Loucy (cell line): ENCODE measurements around the gene AGTR1.

Source experiments
- H2AFZ ChIP-seq: fragments of 200-600 bp; sonication (generic); 2 replicates; pipeline ENCODE4 v1.6.0; 2016; ENCODE audit warnings: antibody characterized with exemption, mild to moderate bottlenecking, low read length, moderate library complexity
- H3F3A ChIP-seq: fragments of 200-600 bp; 2 replicates; pipeline ENCODE4 v1.6.0; 2016; ENCODE audit warnings: antibody characterized with exemption, low read depth, mild to moderate bottlenecking
- H3K27me3 ChIP-seq: fragments of 200-600 bp; sonication (generic); 2 replicates; pipeline ENCODE4 v1.6.1; 2014; ENCODE audit warnings: low read length, mild to moderate bottlenecking; ENCODE audit not compliant: insufficient read depth, poor library complexity, severe bottlenecking
- H3K36me3 ChIP-seq: fragments of 200-600 bp; sonication (generic); 2 replicates; pipeline ENCODE4 v1.6.1; 2016; ENCODE audit warnings: low read length; ENCODE audit not compliant: insufficient read depth
- H3K4me1 ChIP-seq: fragments of 200-600 bp; sonication (generic); 2 replicates; pipeline ENCODE4 v1.5.1; 2014; ENCODE audit warnings: low read length, mild to moderate bottlenecking; ENCODE audit not compliant: insufficient read depth, poor library complexity, severe bottlenecking
- H3K4me2 ChIP-seq: fragments of 200-600 bp; sonication (generic); 2 replicates; pipeline ENCODE4 v1.6.0; 2014; ENCODE audit warnings: antibody characterized with exemption, low read length, low read depth, mild to moderate bottlenecking; ENCODE audit not compliant: poor library complexity, severe bottlenecking
- H3K4me3 ChIP-seq: fragments of 200-600 bp; sonication (generic); 2 replicates; pipeline ENCODE4 v1.5.1; 2014; ENCODE audit warnings: low read length, mild to moderate bottlenecking, mixed read lengths; ENCODE audit not compliant: poor library complexity, severe bottlenecking
- H3K79me2 ChIP-seq: fragments of 200-600 bp; sonication (generic); 2 replicates; pipeline ENCODE4 v1.6.1; 2014; ENCODE audit warnings: low read length; ENCODE audit not compliant: insufficient read depth
- H3K9ac ChIP-seq: fragments of 200-600 bp; sonication (generic); 2 replicates; pipeline ENCODE4 v1.6.0; 2014; ENCODE audit warnings: mild to moderate bottlenecking, low read depth, low read length, moderate library complexity; ENCODE audit not compliant: poor library complexity, severe bottlenecking
- H3K9me2 ChIP-seq: fragments of 200-600 bp; sonication (generic); replicated peaks from 2 replicates; pipeline ENCODE4 v1.6.1; 2016; ENCODE audit warnings: low read depth, low read length, mixed read lengths
- H3K9me3 ChIP-seq: fragments of 200-600 bp; sonication (generic); 2 replicates; pipeline ENCODE4 v1.6.1; 2014; ENCODE audit warnings: mild to moderate bottlenecking, antibody characterized with exemption, low read length, low read depth; ENCODE audit not compliant: insufficient read depth
- H4K20me1 ChIP-seq: fragments of 200-600 bp; sonication (generic); 2 replicates; pipeline ENCODE4 v1.6.0; 2014; ENCODE audit warnings: antibody characterized with exemption, low read length, mild to moderate bottlenecking; ENCODE audit not compliant: insufficient read depth, poor library complexity, severe bottlenecking
- EZH2phosphoT487 ChIP-seq: fragments of 200-600 bp; IDR thresholded peaks from 2 replicates; pipeline ENCODE4 v1.6.1; 2018; ENCODE audit warnings: antibody characterized with exemption, mild to moderate bottlenecking, moderate library complexity, borderline replicate concordance
- TF ChIP-seq, protein P1 (sequence below): fragments of 200-600 bp; sonication (generic); conservative IDR thresholded peaks from 2 replicates; pipeline ENCODE4 v1.5.1; 2014; ENCODE audit warnings: mild to moderate bottlenecking, antibody characterized with exemption, low read length

Gene AGTR1

DNA sequence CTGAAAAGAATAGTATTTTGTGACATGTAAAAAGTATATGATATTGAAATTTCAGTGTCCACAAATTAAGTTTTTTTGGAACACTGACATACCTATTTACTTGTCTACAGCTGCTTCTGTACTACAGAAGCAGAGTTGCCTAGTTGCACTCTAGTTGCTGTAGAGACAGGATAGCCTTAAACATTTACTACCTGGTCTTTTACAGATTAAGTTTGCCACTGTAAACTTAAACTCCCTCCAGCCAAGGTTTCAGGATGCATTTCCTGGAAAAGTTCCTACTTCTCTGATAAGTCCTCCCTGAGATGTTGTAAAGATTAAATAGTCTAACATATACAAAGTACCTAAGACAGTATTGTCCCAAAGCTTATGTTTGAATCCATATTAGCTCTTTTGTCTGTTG lies 17.4 kb upstream of the AGTR1 start:
- no peaks in the 10 kb centered on the region for H4K20me1 ChIP-seq
- no peak overlapping the region for H3K4me2 ChIP-seq
- no peak for TF ChIP-seq EZH2phosphoT487
- TF ChIP-seq, protein P1, sequence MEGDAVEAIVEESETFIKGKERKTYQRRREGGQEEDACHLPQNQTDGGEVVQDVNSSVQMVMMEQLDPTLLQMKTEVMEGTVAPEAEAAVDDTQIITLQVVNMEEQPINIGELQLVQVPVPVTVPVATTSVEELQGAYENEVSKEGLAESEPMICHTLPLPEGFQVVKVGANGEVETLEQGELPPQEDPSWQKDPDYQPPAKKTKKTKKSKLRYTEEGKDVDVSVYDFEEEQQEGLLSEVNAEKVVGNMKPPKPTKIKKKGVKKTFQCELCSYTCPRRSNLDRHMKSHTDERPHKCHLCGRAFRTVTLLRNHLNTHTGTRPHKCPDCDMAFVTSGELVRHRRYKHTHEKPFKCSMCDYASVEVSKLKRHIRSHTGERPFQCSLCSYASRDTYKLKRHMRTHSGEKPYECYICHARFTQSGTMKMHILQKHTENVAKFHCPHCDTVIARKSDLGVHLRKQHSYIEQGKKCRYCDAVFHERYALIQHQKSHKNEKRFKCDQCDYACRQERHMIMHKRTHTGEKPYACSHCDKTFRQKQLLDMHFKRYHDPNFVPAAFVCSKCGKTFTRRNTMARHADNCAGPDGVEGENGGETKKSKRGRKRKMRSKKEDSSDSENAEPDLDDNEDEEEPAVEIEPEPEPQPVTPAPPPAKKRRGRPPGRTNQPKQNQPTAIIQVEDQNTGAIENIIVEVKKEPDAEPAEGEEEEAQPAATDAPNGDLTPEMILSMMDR, result no peak
- no peak overlapping the region for H3K4me3 ChIP-seq
- H3K9me3 ChIP-seq, result no peaks in the 10 kb centered on the region; the same call in 1 of the 2 replicates
- no peak overlapping the region for H3K9ac ChIP-seq
- no peaks in the 10 kb centered on the region for H3K79me2 ChIP-seq
- no peaks in the 10 kb centered on the region for H3K36me3 ChIP-seq
- H3K27me3 ChIP-seq, result no peaks in the 10 kb centered on the region
- no peaks in the 10 kb centered on the region for H3F3A ChIP-seq
- H3K9me2 ChIP-seq, result no peaks in the 10 kb centered on the region
- no peaks in the 10 kb centered on the region for H3K4me1 ChIP-seq
- H2AFZ ChIP-seq, result peak overlapping the region; percentile 38; the same call in 1 of the 2 replicates

GRCh38 chr3:148681080-148681479 lies 16.6 kb upstream of the AGTR1 start:
- H4K20me1 ChIP-seq, result no peaks in the 10 kb centered on the region
- no peaks in the 10 kb centered on the region for H3K79me2 ChIP-seq
- no peaks in the 10 kb centered on the region; the same call in 1 of the 2 replicates for H3K9me3 ChIP-seq
- H3K9me2 ChIP-seq, result no peaks in the 10 kb centered on the region
- no peak overlapping the region for H2AFZ ChIP-seq
- H3K36me3 ChIP-seq, result no peaks in the 10 kb centered on the region
- H3F3A ChIP-seq, result no peaks in the 10 kb centered on the region
- no peak overlapping the region for H3K9ac ChIP-seq
- no peak overlapping the region for H3K4me2 ChIP-seq
- H3K4me3 ChIP-seq, result no peak overlapping the region
- H3K4me1 ChIP-seq, result no peaks in the 10 kb centered on the region
- no peak for TF ChIP-seq EZH2phosphoT487
- TF ChIP-seq, protein P1, result no peak
- H3K27me3 ChIP-seq, result no peaks in the 10 kb centered on the region

DNA sequence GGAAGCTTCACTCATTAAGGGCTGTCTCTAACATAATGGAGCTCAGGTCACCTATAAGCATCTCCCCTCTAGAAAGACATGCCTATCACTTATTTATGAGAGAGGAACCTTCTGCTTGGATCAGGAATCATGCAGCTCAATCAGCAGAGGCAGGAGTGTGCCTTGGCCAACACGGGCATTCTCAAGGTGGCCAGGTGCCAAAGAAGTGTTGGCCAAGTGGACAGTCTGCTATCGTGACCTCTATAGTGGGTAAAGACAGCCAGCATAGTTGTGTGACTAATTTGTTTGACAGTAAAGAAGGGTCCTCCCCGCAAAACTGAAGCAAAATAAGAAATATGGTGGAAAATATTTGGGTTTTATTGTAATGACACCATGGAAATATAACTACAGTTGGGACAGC lies 14.7 kb upstream of the AGTR1 start:
- Histone ChIP-seq H3K4me2 (no peak overlapping the region), H3K4me1 (no peaks in the 10 kb centered on the region), H3K9me3 (no peaks in the 10 kb centered on the region), H3K79me2 (no peaks in the 10 kb centered on the region), H2AFZ (no peak overlapping the region), H3K9ac (no peak overlapping the region), H3K36me3 (no peaks in the 10 kb centered on the region), H3F3A (no peaks in the 10 kb centered on the region), H4K20me1 (no peaks in the 10 kb centered on the region), H3K4me3 (no peak overlapping the region), H3K27me3 (no peaks in the 10 kb centered on the region), H3K9me2 (no peaks in the 10 kb centered on the region)
- TF ChIP-seq EZH2phosphoT487, result no peak
- TF ChIP-seq, protein P1, result no peak
